CD4-positive, alpha-beta T cell treated with Interleukin-6 at 100 ng/mL for 8 hours (primary cell): ENCODE data around the gene PSMA7.

Experiments
- DNase-seq: peaks from one replicate; pipeline ENCODE4 v3.0.0-alpha.2; 2020; ENCODE audit warnings: mixed read lengths, low spot score

PSMA7 gene

GRCh38 chr20:62087227-62087626 lies 56.0 kb downstream of the PSMA7 start:
- DNase-seq, result no peak
